Dermis blood vessel endothelial cell (primary cell): ENCODE data around the gene SLC39A6. TPM values are rescaled to one million over a fixed set of nuclear protein-coding genes. Genes with fewer than 3 reads are reported as not detected.
A peak's percentile ranks its signal among the peaks of the same experiment; 100 is the strongest.
"Not testable (repeated sequence)": the region's sequence is repeated elsewhere in the genome, so short reads cannot be mapped to it uniquely, and the experiment has no call there.

ENCODE experiments used
- DNase-seq: peaks from one replicate; pipeline ENCODE4 v3.0.0; 2010
- total RNA-seq: library from RNA; depleted of rRNA; stranded (reverse); fragments of >200 nt; gene quantifications from 2 replicates; pipeline ENCODE4 v1.2.3, GENCODE V29; 2014

The SLC39A6 gene
- total RNA-seq, 1 donor from 2014 or later = 18.2 TPM

DNA sequence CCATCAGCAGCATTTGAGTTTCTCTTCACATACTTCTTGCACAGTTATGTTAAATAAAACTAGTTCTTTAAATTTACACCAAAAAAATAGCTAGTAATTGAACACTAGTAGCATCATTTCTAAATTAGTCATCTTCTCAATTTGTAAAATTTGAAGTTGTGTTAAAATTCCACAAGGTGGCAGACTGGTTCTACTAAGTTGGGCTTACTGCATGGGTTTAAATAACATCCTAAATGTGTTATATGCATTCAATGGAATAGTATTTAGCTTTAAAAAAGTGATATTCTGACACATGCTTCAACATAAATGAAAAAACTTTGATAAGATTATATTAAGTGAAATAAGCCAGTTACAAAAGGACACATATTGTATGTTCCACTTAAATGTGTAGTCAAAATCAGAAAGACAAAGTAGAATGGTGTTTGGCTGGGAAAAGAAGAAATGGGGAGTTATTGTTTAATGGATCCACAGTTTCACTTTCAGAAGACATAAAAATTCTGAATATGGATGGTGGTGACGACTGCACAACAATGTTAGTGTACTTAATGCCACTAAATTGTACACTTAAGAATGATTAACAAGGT is 33.1 kb downstream of the SLC39A6 start:
- DNase-seq = peak; percentile 79

DNA sequence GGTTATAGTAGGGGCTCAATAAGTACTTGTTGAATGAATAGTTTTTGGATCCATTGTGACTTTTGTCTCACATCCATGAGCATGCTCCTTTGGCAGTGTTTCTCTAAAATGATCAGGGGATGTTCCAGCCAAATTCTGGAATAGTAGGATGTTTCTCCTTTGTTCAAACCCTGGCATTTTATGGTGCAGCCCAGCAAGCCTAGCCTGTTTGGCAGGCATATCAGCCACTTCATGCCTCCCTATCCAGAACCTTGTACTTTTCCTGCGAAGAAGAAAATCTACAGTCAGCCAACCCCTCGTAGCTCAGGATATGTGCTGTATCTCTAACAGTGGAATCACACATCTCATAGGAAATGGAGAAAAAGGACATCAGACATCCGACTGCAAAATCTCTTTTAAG is 34.7 kb downstream of the SLC39A6 start:
- DNase-seq = no peak

DNA sequence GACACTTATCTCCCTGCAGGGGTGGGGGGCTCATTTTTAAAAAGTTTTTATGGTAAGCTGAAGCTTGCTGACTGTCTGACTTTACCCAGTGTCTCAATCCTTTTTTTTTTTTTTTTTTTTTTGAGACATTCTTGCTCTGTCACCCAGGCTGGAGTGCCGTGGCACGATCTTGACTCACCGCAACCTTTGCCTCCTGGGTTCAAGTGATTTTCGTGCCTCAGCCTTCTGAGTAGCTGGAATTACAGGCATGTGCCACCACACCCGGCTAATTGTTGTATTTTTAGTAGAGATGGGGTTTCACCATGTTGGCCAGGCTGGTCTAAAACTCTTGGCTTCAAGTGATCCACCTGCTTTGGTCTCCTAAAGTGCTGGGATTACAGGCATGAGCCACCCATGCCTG is 37.0 kb downstream of the SLC39A6 start:
- DNase-seq = not testable (repeated sequence)

DNA sequence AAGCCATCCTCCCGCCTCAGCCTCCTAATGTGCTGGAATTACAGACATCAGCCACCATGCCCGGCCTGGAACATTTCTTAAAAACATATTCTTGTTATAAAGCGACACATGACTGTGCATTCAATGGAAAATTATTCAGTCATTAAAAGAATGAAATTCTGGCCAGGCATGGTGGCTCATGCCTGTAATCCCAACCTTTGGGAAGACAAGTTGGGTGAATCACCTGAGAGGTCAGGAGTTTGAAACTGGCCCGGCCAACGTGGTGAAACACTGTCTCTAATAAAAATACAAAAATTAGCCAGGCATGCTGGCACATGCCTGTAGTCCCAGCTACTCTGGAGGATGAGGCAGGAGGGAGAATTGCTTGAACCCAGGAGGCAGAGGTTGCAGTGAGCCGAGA is 40.1 kb downstream of the SLC39A6 start:
- DNase-seq = no peak

DNA sequence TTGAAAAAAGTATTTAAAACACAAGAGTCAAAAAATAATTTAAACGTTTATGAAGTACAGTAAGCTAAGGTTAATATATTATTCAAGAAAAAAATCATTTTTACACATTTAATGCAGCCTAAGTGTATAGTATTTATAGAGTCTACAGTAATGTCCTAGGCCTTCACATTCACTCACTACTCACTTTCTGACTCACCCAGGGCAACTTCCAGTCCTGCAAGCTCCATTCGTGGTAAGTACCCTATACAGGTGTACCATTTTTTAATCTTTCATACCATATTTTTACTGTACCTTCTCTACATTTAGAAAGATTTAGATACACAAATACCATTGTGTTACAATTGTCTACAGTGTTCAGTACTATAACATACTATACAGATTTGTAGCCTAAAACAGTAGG is 40.9 kb downstream of the SLC39A6 start:
- DNase-seq = no peak

DNA sequence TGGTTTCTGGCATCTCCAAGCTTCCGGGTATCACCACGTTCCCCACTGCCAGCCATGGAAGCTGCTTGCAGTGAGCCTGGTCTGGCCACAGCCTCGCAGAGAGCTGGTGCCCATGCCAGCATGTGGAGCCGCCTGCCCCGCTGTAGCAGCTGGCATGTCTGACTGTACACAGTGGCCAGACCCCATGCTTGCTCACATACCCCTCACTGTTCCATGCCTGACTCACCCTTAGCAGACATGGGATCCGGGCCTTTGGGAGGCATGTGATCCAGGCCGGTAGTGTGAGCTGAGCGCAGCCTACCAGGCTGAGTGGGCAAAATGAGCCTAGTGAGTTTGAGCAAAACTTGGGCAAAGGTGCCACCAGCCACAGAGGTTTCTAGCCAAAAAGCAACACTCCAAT is 43.0 kb downstream of the SLC39A6 start:
- DNase-seq = no peak

DNA sequence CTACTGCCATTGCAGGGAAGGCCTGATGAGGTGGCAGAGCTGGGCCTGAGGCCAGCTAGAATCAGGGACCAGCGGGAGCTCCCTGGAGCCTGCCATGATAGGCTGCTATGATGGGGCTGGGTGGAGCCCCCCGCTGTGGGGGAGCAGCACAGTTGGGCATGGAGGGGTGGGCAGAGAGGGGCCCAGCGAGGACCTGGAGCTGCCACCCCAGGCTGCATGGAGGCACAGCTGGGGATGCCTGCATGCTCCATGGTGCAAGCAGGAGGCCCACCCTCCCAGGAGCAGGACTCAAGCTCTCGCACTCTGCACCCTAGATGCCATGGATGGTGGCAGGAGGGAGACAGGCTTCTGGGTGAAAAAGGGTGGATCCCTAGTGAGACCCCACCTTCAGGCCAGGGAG is 43.9 kb downstream of the SLC39A6 start:
- DNase-seq = no peak

DNA sequence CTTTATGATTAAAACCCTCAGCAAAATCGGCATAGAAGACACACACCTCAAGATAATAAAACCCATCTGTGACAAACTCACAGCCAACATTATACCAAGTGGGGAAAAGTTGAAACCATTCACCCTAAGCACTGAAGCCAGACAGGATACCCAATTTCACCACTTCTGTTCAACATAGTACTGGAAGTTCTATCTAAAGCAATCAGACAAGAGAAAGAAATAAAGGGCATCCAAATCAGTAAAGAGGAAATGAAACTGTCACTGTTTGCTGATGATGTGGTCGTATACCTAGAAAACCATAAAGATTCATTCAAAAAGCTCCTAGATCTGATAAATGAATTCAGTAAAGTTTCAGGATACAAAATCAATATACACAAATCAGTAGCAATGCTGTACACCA is 45.4 kb downstream of the SLC39A6 start:
- DNase-seq = no peak

DNA sequence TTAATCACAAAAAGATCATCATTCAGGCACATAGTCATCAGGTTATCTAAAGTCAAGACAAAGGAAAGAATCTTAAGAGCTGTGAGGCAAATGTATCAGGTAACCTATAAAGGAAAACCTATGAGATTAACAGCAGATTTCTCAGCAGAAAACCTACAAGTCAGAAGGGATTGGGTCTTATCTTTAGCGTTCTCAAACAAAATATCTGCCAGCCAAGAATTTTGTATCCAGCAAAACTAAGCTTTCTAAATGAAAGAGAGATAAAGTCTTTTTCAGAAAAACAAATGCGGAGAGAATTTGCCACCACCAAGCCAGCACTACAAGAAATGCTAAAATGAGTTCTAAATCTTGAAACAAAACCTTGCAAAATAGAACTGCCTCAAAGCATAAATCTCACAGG is 48.0 kb downstream of the SLC39A6 start:
- DNase-seq = not testable (repeated sequence)

DNA sequence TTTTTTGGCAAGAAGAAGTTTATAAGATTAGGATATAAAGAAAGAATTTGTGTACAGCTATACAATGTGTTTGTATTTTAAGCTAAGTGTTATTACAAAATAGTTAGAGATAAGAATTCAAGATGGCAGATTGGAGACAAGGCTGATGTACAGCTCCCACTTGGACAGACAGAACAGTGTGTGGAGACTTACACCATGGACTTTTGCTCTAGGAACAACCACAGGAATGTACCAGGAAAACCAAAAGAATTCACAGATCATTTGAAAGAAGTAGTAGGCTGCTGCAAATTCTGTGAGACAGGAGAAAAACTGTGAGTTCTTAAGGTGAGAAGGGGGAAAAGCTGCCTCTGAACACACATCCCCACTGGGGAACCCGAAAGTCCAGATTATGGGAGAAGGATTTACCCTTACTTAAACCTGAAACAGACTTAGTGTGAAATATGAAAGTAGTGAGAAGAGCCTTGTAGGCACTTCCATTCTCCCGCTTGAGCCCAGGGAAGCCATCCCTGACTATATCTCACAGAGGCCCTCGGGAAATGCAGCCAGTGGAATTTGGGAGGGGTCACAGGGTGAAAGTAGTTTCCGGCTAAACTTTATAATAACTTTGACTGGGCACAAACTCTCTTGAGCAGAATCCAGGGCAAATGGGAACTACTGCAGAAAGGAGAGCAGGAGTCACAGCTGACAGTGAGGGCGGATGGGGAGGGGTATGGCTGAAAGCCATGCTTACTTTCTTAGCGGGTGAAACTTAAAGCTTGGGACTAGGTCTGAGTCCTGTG is 50.2 kb downstream of the SLC39A6 start:
- no peak for DNase-seq

DNA sequence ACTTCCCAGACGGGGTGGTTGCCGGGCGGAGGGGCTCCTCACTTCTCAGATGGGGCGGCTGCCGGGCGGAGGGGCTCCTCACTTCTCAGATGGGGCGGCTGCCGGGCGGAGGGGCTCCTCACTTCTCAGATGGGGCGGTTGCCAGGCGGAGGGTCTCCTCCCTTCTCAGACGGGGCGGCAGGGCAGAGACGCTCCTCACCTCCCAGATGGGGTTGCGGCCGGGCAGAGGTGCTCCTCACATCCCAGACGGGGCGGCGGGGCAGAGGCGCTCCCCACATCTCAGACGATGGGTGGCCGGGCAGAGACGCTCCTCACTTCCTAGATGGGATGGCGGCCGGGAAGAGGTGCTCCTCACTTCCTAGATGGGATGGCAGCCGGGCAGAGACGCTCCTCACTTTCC is 51.4 kb downstream of the SLC39A6 start:
- not testable (repeated sequence) for DNase-seq

DNA sequence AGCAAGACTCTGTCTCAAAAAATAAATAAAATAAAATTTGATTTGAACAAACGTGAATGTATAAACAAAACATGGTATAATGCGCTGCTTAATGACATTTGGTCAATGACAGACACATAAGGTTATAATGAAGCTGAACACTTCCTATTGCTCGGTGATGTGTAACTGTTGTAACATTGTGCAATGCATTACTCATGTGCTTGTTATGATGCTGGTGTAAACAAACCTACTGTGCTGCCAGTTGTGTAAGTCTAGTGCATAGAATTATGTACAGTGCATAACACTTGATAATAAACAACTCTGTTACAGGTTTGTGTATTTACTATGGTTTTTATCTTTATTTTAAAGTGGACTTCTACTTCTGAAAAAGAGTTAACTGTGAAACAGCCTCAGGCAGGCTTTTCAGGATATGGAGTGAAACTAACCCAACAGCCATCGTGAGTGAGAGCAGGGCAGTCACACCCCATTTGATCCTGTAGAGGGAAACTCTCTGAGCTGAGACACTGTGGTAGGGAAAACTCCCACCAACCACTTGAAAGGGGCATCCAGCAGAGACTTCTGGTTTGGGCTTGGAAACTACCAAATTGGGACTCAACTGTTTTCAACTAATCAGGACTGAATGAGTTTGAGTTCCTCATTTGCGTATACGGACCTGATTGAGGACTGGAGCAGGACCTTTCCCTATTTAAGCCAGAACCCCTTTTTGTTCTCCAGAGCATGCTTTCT is 53.1 kb downstream of the SLC39A6 start:
- DNase-seq = no peak

DNA sequence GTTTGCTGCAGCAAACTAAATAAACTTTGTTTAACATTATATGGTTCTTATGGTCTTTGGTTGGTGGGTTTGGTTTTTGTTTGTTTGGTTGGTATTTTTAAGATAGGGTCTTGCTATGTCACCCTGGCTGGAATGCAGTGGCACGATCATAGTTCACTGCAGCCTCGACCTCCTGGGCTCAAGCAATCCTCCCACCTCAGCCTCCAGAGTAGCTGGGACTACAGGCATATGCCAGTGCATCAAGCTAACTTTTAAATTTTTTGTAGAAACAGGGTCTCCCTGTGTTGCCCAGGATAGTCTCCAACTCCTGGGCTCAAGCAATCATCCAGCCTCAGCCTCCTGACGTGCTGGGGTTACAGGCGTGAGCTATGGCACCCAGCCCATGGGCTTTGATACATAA is 54.7 kb downstream of the SLC39A6 start:
- DNase-seq = no peak

DNA sequence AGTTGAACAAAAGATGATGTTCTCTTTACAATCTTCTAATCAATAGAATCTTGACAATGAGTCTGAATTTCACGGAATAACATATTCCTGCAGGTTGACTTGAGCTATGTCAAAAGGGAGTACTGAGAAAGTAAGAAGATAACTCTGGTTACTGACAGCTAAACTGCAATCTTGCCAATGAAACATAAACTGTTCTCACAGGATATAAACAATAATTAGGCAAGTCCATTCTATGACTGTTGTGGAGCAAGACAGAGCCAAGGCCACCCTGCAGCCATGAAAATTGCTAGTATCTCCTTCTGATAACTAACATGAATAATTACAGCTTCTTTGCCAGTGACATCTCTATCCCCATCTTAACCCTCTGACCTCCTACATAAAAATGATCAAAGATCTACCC is 55.5 kb downstream of the SLC39A6 start:
- no peak for DNase-seq

DNA sequence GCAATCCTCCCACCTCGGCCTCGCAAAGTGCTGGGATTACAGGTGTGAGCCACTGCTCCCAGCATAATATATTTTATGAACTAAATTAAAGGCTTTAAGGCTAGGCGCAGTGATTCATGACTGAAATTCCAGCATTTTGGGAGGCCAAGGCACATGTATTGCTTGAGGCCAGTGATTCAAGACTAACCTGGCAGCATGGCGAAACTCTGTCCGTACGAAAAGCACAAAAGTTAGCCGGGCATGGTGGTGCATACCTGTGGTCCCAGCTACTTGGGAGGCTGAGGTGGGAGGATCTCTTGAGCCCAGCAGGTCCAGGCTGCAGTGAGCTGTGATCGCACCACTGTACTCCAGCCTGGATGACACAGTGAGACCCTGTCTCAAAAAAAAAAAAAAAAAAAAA is 56.7 kb downstream of the SLC39A6 start:
- DNase-seq = not testable (repeated sequence)

DNA sequence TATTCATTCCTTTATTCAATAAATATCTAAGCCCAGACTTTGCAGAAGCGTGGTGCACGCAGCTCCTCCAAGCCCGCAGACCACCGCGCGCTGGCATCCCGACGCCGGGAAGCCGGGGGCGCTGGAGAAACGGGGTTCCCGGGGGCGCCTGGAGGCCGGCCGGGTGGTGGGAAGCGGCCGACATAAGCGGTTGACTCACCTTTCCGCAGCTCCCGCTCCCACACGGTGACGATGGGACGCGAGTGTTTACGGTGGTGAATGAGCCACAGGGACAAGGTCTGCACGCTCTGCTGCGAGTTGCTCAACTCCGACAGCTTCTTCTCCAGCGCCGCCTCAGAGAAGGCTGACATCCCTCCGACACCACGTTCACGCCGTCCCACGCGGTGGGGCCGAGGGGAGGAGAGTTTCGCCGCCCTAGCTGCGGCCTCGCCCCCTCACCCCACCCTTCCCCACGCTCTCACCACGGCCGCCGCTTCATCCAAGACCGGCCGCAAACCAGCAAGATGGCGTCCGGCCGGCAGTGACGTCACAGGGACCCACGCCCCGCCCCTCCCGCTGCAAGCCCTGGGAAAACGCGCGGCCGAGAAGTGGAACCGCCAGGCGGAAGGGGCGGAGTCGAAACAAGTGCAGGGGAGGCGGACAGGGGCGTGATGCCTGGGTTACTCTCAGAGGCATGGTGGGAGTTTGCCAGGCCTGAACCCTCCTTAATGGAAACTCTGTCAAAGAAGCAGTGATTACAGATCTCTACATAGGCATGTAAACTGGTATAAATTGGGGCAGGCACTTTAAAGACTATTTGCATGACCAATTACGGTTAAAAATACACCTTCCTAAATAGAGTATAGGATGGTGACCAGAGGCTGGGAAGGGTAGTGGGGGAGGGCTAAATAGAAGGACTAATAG is 61.8 kb downstream of the SLC39A6 start, which contains the start of gene RPRD1A:
Gene RPRD1A (minus strand): TSS at position 505 of the 903 bp plus-strand sequence. CDS start 155 bp downstream, at position 350.
- DNase-seq = peak; percentile 97

DNA sequence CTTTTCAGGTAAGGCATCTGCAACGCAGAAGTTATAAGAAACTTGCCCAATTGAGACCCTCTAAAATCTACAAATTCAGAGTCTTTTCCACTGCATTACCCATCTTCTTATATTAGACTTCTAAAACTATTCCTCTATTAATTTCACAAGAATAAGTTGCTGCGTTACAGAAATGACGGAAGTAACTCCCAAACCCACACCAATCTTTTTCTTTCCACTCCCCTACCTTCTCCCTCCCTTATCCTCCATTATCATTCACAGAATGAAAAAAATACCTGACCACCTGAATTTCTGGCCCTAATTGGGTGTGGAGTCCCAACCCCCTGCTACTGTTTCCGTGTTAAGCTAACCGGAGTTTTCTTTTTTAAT is 62.5 kb downstream of the SLC39A6 start:
- DNase-seq = no peak

DNA sequence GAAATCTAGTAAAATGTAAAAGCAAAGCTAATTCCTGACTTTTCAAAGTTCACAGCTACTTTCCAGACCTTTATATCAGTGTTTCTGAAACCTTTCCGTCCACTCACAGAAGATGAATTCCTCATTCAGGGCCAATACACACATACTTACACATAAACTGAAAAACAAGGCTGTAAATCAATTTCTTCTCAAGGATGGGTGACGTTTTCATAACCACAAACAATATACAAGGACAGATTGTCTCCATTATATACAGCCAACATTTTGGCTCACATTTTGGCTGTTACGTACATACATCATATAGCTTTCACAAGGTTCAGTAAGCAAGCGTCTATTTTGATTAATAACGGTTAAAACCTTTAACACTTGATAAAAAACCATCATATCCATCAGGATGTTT is 63.1 kb downstream of the SLC39A6 start:
- DNase-seq = peak; percentile 18

DNA sequence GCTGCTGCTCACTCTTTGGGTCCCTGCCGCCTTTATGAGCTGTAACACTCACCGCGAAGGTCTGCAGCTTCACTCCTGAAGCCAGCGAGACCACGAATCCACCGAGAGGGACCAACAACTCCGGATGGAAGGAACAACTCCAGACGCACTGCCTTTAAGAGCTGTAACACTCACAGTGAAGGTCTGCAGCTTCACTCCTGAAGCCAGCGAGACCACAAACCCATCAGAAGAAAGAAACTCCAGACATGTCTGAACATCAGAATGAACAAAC is 64.4 kb downstream of the SLC39A6 start:
- DNase-seq = not testable (repeated sequence)

DNA sequence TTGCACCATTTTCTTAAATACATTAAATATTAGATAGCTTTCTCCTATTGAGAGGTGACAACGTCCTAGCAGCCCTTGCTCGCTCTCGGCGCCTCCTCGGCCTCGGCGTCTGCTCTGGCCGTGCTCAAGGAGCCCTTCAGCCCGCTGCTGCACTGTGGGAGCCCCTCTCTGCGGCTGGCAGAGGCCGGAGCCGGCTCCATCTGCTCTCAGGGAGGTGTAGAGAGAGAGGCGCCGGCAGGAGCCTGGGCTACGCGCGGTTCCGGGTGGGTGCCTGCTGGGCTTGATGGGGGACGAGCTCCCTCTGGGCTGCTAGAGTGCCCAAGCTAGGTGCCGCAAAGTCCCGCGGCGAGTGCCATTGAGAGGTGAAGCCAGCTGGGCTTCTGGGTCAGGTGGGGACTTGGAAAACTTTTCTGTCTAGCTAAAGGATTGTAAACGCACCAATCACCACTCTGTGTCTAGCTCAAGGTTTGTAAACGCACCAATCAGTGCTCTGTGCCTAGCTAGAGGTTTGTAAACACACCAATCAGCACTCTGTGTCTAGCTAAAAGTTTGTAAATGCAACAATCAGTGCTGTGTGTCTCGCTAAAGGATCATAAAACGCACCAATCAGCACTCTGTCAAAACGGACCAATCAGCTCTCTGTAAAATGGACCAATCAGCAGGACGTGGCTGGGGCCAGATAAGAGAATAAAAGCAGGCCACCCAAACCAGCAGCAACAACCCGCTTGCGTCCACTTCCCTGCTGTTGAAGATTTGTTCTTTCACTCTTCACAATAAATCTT is 64.9 kb downstream of the SLC39A6 start:
- no peak for DNase-seq

DNA sequence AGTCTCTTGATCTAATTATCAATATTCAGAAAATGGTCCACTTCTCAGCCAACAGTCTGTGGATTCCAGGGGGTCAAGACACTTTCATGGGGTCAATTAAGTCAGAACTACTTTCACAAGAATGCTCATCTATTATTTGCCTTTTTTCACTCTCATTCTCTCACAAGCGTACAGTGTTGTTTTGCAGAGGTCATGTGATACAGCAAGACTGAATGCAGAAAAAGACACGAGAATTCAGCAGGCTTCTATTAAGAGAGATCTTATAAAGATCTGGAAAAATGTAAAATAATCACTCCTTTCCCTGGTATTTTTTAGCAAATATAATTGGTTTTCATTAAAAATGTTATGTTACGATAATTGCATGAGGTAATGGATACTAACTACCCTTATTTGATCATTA is 70.5 kb downstream of the SLC39A6 start:
- DNase-seq = no peak
